Measurements from ENCODE around the gene FBN2.
"Not testable (repeated sequence)": the region's sequence is repeated elsewhere in the genome, so short reads cannot be mapped to it uniquely, and the experiment has no call there.

FBN2 gene

GRCh38 chr5:128534726-128535125 lies 3.3 kb downstream of the FBN2 start:
- DNase-seq (ENCODE audit: low spot score): no peak

- no peak for DNase-seq (ENCODE audit: low spot score)
These were observed 5.3 kb downstream of the FBN2 start for GRCh38 chr5:128532776-128533175.

- DNase-seq (ENCODE audit: low spot score): no peak
These were observed 5.9 kb downstream of the FBN2 start for GRCh38 chr5:128532127-128532526.

- no peak for DNase-seq (ENCODE audit: low spot score)
These were observed 9.3 kb downstream of the FBN2 start for GRCh38 chr5:128528637-128529255.

- DNase-seq (ENCODE audit: low spot score): no peak
These were observed 9.9 kb downstream of the FBN2 start for GRCh38 chr5:128528126-128528525.

- DNase-seq (ENCODE audit: low spot score): no peak
These were observed 11.0 kb downstream of the FBN2 start for GRCh38 chr5:128527077-128527476.

GRCh38 chr5:128522336-128522735 lies 15.7 kb downstream of the FBN2 start:
- no peak for DNase-seq (ENCODE audit: low spot score)

- no peak for DNase-seq (ENCODE audit: low spot score)
These were observed 18.2 kb downstream of the FBN2 start for GRCh38 chr5:128519827-128520226.

GRCh38 chr5:128516978-128517377 lies 21.1 kb downstream of the FBN2 start:
- no peak for DNase-seq (ENCODE audit: low spot score)

GRCh38 chr5:128513806-128514205 lies 24.2 kb downstream of the FBN2 start:
- no peak for DNase-seq (ENCODE audit: low spot score)

GRCh38 chr5:128512894-128513293 lies 25.2 kb downstream of the FBN2 start:
- DNase-seq (ENCODE audit: low spot score): no peak

- DNase-seq (ENCODE audit: low spot score): no peak
These were observed 31.4 kb downstream of the FBN2 start for GRCh38 chr5:128506643-128507042.

- not testable (repeated sequence) for DNase-seq (ENCODE audit: low spot score)
These were observed 34.3 kb downstream of the FBN2 start for GRCh38 chr5:128503727-128504126.

- DNase-seq (ENCODE audit: low spot score): no peak
These were observed 39.1 kb downstream of the FBN2 start for GRCh38 chr5:128498844-128499455.

GRCh38 chr5:128494516-128494915 lies 43.5 kb downstream of the FBN2 start:
- DNase-seq (ENCODE audit: low spot score): no peak

GRCh38 chr5:128493657-128494329 lies 44.3 kb downstream of the FBN2 start:
- DNase-seq (ENCODE audit: low spot score): no peak

- DNase-seq (ENCODE audit: low spot score): no peak
These were observed 46.8 kb downstream of the FBN2 start for GRCh38 chr5:128491291-128491690.

- DNase-seq (ENCODE audit: low spot score): no peak
These were observed 47.3 kb downstream of the FBN2 start for GRCh38 chr5:128490761-128491160.

GRCh38 chr5:128487041-128487440 lies 51.0 kb downstream of the FBN2 start:
- DNase-seq (ENCODE audit: low spot score): no peak

GRCh38 chr5:128483738-128484137 lies 54.3 kb downstream of the FBN2 start:
- no peak for DNase-seq (ENCODE audit: low spot score)

- no peak for DNase-seq (ENCODE audit: low spot score)
These were observed 57.0 kb downstream of the FBN2 start for GRCh38 chr5:128480906-128481633.

GRCh38 chr5:128480158-128480557 lies 57.9 kb downstream of the FBN2 start:
- no peak for DNase-seq (ENCODE audit: low spot score)
